ENCODE measurements around the gene RGS12. TPM values are rescaled to one million over a fixed set of nuclear protein-coding genes. Genes with fewer than 3 reads are reported as not detected.

Gene RGS12
- total and polyA plus RNA-seq, 2 of the 8 experiments (the other 6 are each of a cell fraction or from before 2014, with no cell fraction given), result 6.0 to 16.4 TPM

- H3K9me3 ChIP-seq (ENCODE audit: insufficient read depth in 2 of 2, low read depth in 1 of 2, low read length in 1 of 2), result no peaks in the 10 kb centered on the region
- H3K18ac ChIP-seq (ENCODE audit: extremely low read depth, low read length), result no peak overlapping the region; the same call in 1 of the 2 replicates
- no peak overlapping the region for H3K9ac ChIP-seq (replicated peaks in 1 of 4; ENCODE audit: extremely low read depth in 1 of 4, low read depth in 3 of 4, low read length in 3 of 4)
- 96% methylated on average over 16 of the region's 17 CpGs; no CpG with 5 or more reads in 1 of the 2 experiments for WGBS, 2 experiments (ENCODE audit: extremely low coverage in 1 of 2, insufficient coverage in 1 of 2, insufficient read length in 1 of 2, insufficient replicate concordance in 2 of 2, low coverage in 1 of 2, low lambda C conversion rate in 2 of 2, missing lambda C conversion rate in 1 of 2)
- no peak overlapping the region for H2BK15ac ChIP-seq (ENCODE audit: low read length)
- H2BK5ac ChIP-seq (ENCODE audit: low read depth, low read length), result no peak overlapping the region
- H3K36me3 ChIP-seq (ENCODE audit: control insufficient read depth in 2 of 4, insufficient read depth in 4 of 4, low read length in 3 of 4), result no peaks in the 10 kb centered on the region
- no peak overlapping the region for H3K4me2 ChIP-seq (ENCODE audit: insufficient read depth in 1 of 2, low read depth in 2 of 2, low read length in 2 of 2)
- no peak overlapping the region for H2AK5ac ChIP-seq (ENCODE audit: low read depth, low read length)
- no peak overlapping the region for H3K27ac ChIP-seq (ENCODE audit: low read depth, low read length)
- H3K14ac ChIP-seq (ENCODE audit: insufficient read length), result no peak overlapping the region
- no peak overlapping the region for H4K5ac ChIP-seq (ENCODE audit: insufficient read length, low read depth, low read length)
- H2AFZ ChIP-seq (ENCODE audit: low read length), result no peak overlapping the region
- H3K79me2 ChIP-seq (ENCODE audit: control insufficient read depth in 1 of 2, insufficient read depth in 2 of 2, low read length in 2 of 2), result peaks cover 0 to 3% of the 10 kb centered on the region in 2 experiments; a peak in 1 of 4 replicates
- CTCF ChIA-PET (ENCODE audit: partially characterized antibody), result interaction anchor here (0.9 to 2.0 kb wide), 4 partner anchors 12 to 179 kb away, joined by 3 to 13 read pairs (median 5); no protein-coding TSS in a partner anchor
- H3K79me1 ChIP-seq (ENCODE audit: low read depth, low read length), result peaks cover 12% of the 10 kb centered on the region
- no peak overlapping the region for H3K23ac ChIP-seq (ENCODE audit: insufficient read length)
- no peak overlapping the region for H3K56ac ChIP-seq (replicated peaks; ENCODE audit: insufficient read length, low read depth, low read length)
- peaks cover 0 to 18% (median 6%) of the 10 kb centered on the region in 4 experiments; a peak in 4 of 7 replicates for H3K4me1 ChIP-seq (replicated peaks in 1 of 4; ENCODE audit: control insufficient read depth in 3 of 4, insufficient read depth in 4 of 4, low read length in 3 of 4)
- H4K91ac ChIP-seq (replicated peaks; ENCODE audit: insufficient read length, low read length), result no peak overlapping the region
- peaks cover 2 to 18% of the 10 kb centered on the region in 2 experiments for H4K20me1 ChIP-seq (replicated peaks in 1 of 2; ENCODE audit: control insufficient read depth in 1 of 2, insufficient read depth in 2 of 2, low read length in 2 of 2)
- FAIRE-seq, result no peak
- DNase-seq (ENCODE audit: low read depth in 1 of 2, low spot score in 2 of 2), result no peak
- no peak overlapping the region for H4K8ac ChIP-seq (ENCODE audit: extremely low read depth, insufficient read depth, low read length)
- no peak overlapping the region for H2BK120ac ChIP-seq (replicated peaks; ENCODE audit: low read depth, low read length)
- no peak overlapping the region for H3K4me3 ChIP-seq (ENCODE audit: extremely low read depth in 1 of 4, insufficient read depth in 2 of 4, low read depth in 3 of 4, low read length in 4 of 4)
- POLR2A ChIA-PET (ENCODE audit: partially characterized antibody), result interaction anchor here (3.4 kb wide), 1 partner anchor 8 kb away, joined by 16 read pairs; no protein-coding TSS in a partner anchor
- no peaks in the 10 kb centered on the region for H3K27me3 ChIP-seq (replicated peaks in 1 of 4; ENCODE audit: control insufficient read depth in 3 of 4, extremely low read depth in 1 of 4, insufficient read depth in 3 of 4, low read length in 3 of 4)
- no peak overlapping the region for H2BK12ac ChIP-seq (ENCODE audit: low read depth, low read length)
- no peaks in the 10 kb centered on the region for H3K23me2 ChIP-seq (ENCODE audit: low read depth, low read length)
- no peak overlapping the region for H3K4ac ChIP-seq (replicated peaks; ENCODE audit: insufficient read length, low read depth, low read length)
- H2BK20ac ChIP-seq (ENCODE audit: low read length), result no peak overlapping the region
- TF ChIP-seq SP1 (IDR thresholded peaks at IDR 0.05; ENCODE audit: low read depth, low read length) (no peak), TBP (IDR thresholded peaks at IDR 0.05; ENCODE audit: low read depth, low read length) (no peak), JUND (IDR thresholded peaks at IDR 0.05; ENCODE audit: low read length) (no peak), SRF (IDR thresholded peaks at IDR 0.05; ENCODE audit: low read depth, low read length) (no peak), CHD1 (IDR thresholded peaks at IDR 0.05; ENCODE audit: low read depth, low read length) (no peak), SP2 (IDR thresholded peaks at IDR 0.05; ENCODE audit: low read length) (no peak), TCF12 (IDR thresholded peaks at IDR 0.05; ENCODE audit: low read depth, low read length) (no peak), EP300 (IDR thresholded peaks at IDR 0.05; ENCODE audit: borderline replicate concordance in 1 of 2, low read depth in 2 of 2, low read length in 2 of 2) (no peak), RNF2 (IDR thresholded peaks at IDR 0.05; ENCODE audit: borderline replicate concordance, low read depth, low read length, missing control alignments, poor library complexity, severe bottlenecking) (no peak), POU5F1 (IDR thresholded peaks at IDR 0.05; ENCODE audit: low read depth, low read length) (no peak), SIN3A (conservative IDR thresholded peaks at IDR 0.05 in 1 of 2, IDR thresholded peaks at IDR 0.05 in 1 of 2; ENCODE audit: low read depth in 1 of 2, low read length in 2 of 2) (no peak)
- TF ChIP-seq, protein P1, sequence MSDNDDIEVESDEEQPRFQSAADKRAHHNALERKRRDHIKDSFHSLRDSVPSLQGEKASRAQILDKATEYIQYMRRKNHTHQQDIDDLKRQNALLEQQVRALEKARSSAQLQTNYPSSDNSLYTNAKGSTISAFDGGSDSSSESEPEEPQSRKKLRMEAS (IDR thresholded peaks at IDR 0.05), result no peak
Observed at GRCh38 chr4:3302173-3302785, 9.5 kb downstream of the RGS12 start.

Measured in H1 (cell line).